Measurements from ENCODE around the gene CYSTM1. TPM values are rescaled to one million over a fixed set of nuclear protein-coding genes. Genes with fewer than 3 reads are reported as not detected.

CYSTM1 gene
- total and polyA plus RNA-seq, 2 of the 8 experiments (the other 6 are each of a cell fraction or from before 2014, with no cell fraction given): 25.0 to 47.8 TPM

- H3K9ac ChIP-seq (replicated peaks in 1 of 4; ENCODE audit: extremely low read depth in 1 of 4, low read depth in 3 of 4, low read length in 3 of 4): no peak overlapping the region
- no peaks in the 10 kb centered on the region for H3K23me2 ChIP-seq (ENCODE audit: low read depth, low read length)
- no peak overlapping the region for H2BK120ac ChIP-seq (replicated peaks; ENCODE audit: low read depth, low read length)
- no peaks in the 10 kb centered on the region for H3K27me3 ChIP-seq (replicated peaks in 1 of 4; ENCODE audit: control insufficient read depth in 3 of 4, extremely low read depth in 1 of 4, insufficient read depth in 3 of 4, low read length in 3 of 4)
- H2BK5ac ChIP-seq (ENCODE audit: low read depth, low read length): no peak overlapping the region
- H4K5ac ChIP-seq (ENCODE audit: insufficient read length, low read depth, low read length): no peak overlapping the region
- H2BK12ac ChIP-seq (ENCODE audit: low read depth, low read length): no peak overlapping the region; the same call in 1 of the 2 replicates
- no peak overlapping the region for H4K8ac ChIP-seq (ENCODE audit: extremely low read depth, insufficient read depth, low read length)
- H3K23ac ChIP-seq (ENCODE audit: insufficient read length): no peak overlapping the region
- H2BK15ac ChIP-seq (ENCODE audit: low read length): no peak overlapping the region
- no peak overlapping the region for H3K4me3 ChIP-seq (ENCODE audit: extremely low read depth in 1 of 4, insufficient read depth in 2 of 4, low read depth in 3 of 4, low read length in 4 of 4)
- no peak overlapping the region for H3K56ac ChIP-seq (replicated peaks; ENCODE audit: insufficient read length, low read depth, low read length)
- no peak overlapping the region for H2AK5ac ChIP-seq (ENCODE audit: low read depth, low read length)
- H3K27ac ChIP-seq (ENCODE audit: low read depth, low read length): no peak overlapping the region
- no peak overlapping the region for H2AFZ ChIP-seq (ENCODE audit: low read length)
- H3K79me1 ChIP-seq (ENCODE audit: low read depth, low read length): peaks cover 5% of the 10 kb centered on the region; the same call in 1 of the 2 replicates
- H3K4ac ChIP-seq (replicated peaks; ENCODE audit: insufficient read length, low read depth, low read length): no peak overlapping the region
- H3K36me3 ChIP-seq (ENCODE audit: control insufficient read depth in 2 of 4, insufficient read depth in 4 of 4, low read length in 3 of 4): no peaks in the 10 kb centered on the region
- peaks cover 0 to under 1% (median 0%) of the 10 kb centered on the region in 4 experiments; a peak in 3 of 7 replicates for H3K4me1 ChIP-seq (replicated peaks in 1 of 4; ENCODE audit: control insufficient read depth in 3 of 4, insufficient read depth in 4 of 4, low read length in 3 of 4)
- 0 out of 4 replicates have a peak, but pooled peaks cover 0 to 16% of the 10 kb centered on the region in 2 experiments for H3K79me2 ChIP-seq (ENCODE audit: control insufficient read depth in 1 of 2, insufficient read depth in 2 of 2, low read length in 2 of 2)
- no peak overlapping the region for H3K14ac ChIP-seq (ENCODE audit: insufficient read length)
- H3K9me3 ChIP-seq (ENCODE audit: insufficient read depth in 2 of 2, low read depth in 1 of 2, low read length in 1 of 2): no peaks in the 10 kb centered on the region; a peak in 1 of 4 replicates
- H2BK20ac ChIP-seq (ENCODE audit: low read length): no peak overlapping the region
- no peak overlapping the region for H3K18ac ChIP-seq (ENCODE audit: extremely low read depth, low read length)
- 92% methylated on average over 4 of the region's 4 CpGs; no CpG with 5 or more reads in 1 of the 2 experiments for WGBS, 2 experiments (ENCODE audit: extremely low coverage in 1 of 2, insufficient coverage in 1 of 2, insufficient read length in 1 of 2, insufficient replicate concordance in 2 of 2, low coverage in 1 of 2, low lambda C conversion rate in 2 of 2, missing lambda C conversion rate in 1 of 2)
- peaks cover 0 to 6% of the 10 kb centered on the region in 2 experiments for H4K20me1 ChIP-seq (replicated peaks in 1 of 2; ENCODE audit: control insufficient read depth in 1 of 2, insufficient read depth in 2 of 2, low read length in 2 of 2)
- ChIA-PET CTCF (ENCODE audit: partially characterized antibody) (interaction anchor here (0.6 to 25.9 kb wide), 6 partner anchors 16 to 456 kb away, joined by 3 to 676 read pairs (median 6); partner anchors contain the start of gene HBEGF), POLR2A (ENCODE audit: partially characterized antibody) (interaction anchor here (0.7 to 4.4 kb wide), 2 partner anchors 71 to 87 kb away, joined by 4 to 15 read pairs; partner anchors contain the start of gene HBEGF)
- FAIRE-seq: no peak
- no peak overlapping the region for H3K4me2 ChIP-seq (ENCODE audit: insufficient read depth in 1 of 2, low read depth in 2 of 2, low read length in 2 of 2)
- no peak overlapping the region for H4K91ac ChIP-seq (replicated peaks; ENCODE audit: insufficient read length, low read length)
- no peak for DNase-seq (ENCODE audit: low read depth in 1 of 2, low spot score in 2 of 2)
- TF ChIP-seq KDM1A (IDR thresholded peaks at IDR 0.05; ENCODE audit: borderline replicate concordance, low read length): no peak
- no peak for TF ChIP-seq ASH2L (IDR thresholded peaks at IDR 0.05; ENCODE audit: low read length)
- no peak for TF ChIP-seq JUN (IDR thresholded peaks at IDR 0.05; ENCODE audit: low read depth, low read length)
- TF ChIP-seq MAX (IDR thresholded peaks at IDR 0.05): no peak
- TF ChIP-seq BRCA1 (IDR thresholded peaks at IDR 0.05; ENCODE audit: low read depth, low read length): no peak
- no peak for TF ChIP-seq CHD2 (IDR thresholded peaks at IDR 0.05; ENCODE audit: low read length)
- no peak for TF ChIP-seq MAFK (IDR thresholded peaks at IDR 0.05; ENCODE audit: low read depth, low read length)
- TF ChIP-seq, protein P1, sequence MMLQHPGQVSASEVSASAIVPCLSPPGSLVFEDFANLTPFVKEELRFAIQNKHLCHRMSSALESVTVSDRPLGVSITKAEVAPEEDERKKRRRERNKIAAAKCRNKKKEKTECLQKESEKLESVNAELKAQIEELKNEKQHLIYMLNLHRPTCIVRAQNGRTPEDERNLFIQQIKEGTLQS (IDR thresholded peaks at IDR 0.05; ENCODE audit: insufficient read depth, low read depth, low read length): no peak
- TF ChIP-seq BCL11A (IDR thresholded peaks at IDR 0.05; ENCODE audit: low read depth in 2 of 2, low read length in 2 of 2): no peak
- no peak for TF ChIP-seq JUND (IDR thresholded peaks at IDR 0.05; ENCODE audit: low read length)
- TF ChIP-seq POLR2A (IDR thresholded peaks at IDR 0.05; ENCODE audit: control extremely low read depth in 1 of 2, low read depth in 2 of 2, low read length in 2 of 2): no peak
- TF ChIP-seq ZNF274 (IDR thresholded peaks at IDR 0.05; ENCODE audit: borderline replicate concordance, extremely low read depth, low read length): no peak
- TF ChIP-seq RXRA (IDR thresholded peaks at IDR 0.05; ENCODE audit: insufficient read depth, low read depth, low read length): no peak
- TF ChIP-seq TAF7 (optimal IDR thresholded peaks at IDR 0.05; ENCODE audit: borderline replicate concordance, low read depth, low read length): no peak
These were observed 83.9 kb downstream of the CYSTM1 start for GRCh38 chr5:140258873-140259272.

Data from H1 (cell line).